Left lung (tissue), 10 donors: ENCODE data around the gene LNX2. TPM values are rescaled to one million over a fixed set of nuclear protein-coding genes. Genes with fewer than 3 reads are reported as not detected.

Source experiments
- ATAC-seq: fragments of 200-7000 bp; cut with Tn5 transposase; one replicate; pipeline ENCODE4 v1.9.1; 2020; ENCODE audit warnings: moderate library complexity
- DNase-seq, 4 donors: peaks; one replicate each; pipeline ENCODE4 v3.0.0-alpha.2; 2013 to 2020
- H3K27ac ChIP-seq, 2 donors: fragments of 200-600 bp; sonication (generic) in 1 of 2; one replicate each; pipeline versions ENCODE4 v1.5.0 to v1.8.0; 2020 to 2021
- H3K27me3 ChIP-seq, 2 donors: fragments of 200-600 bp; sonication (generic) in 1 of 2; one replicate each; pipeline versions ENCODE4 v1.5.0 to v1.8.0; 2020 to 2021
- H3K36me3 ChIP-seq, 2 donors: fragments of 200-600 bp; sonication (generic) in 1 of 2; one replicate each; pipeline versions ENCODE4 v1.5.0 to v1.8.0; 2020 to 2021
- H3K4me1 ChIP-seq, 2 donors: fragments of 200-600 bp; one replicate each; pipeline ENCODE4 v1.8.0; 2021
- H3K4me3 ChIP-seq, 2 donors: fragments of 200-600 bp; sonication (generic) in 1 of 2; one replicate each; pipeline versions ENCODE4 v1.5.0 to v1.8.0; 2020 to 2021; ENCODE audit warnings: mild to moderate bottlenecking in 1 of 2
- H3K9me3 ChIP-seq, 2 donors: fragments of 200-600 bp; sonication (generic) in 1 of 2; one replicate each; pipeline versions ENCODE4 v1.5.0 to v1.8.0; 2020 to 2021
- intact Hi-C, 2 donors: fragments of 100-400 bp; cut with DNase I; formaldehyde crosslinking; loops; one replicate each; pipeline versions ENCODE4 v1.11.2 to v1.14.2; 2022
- polyA plus RNA-seq, 6 donors: library from polyadenylated mRNA; unstranded; fragments of 120-200 nt; gene quantifications; one replicate each; pipeline ENCODE4 v1.2.1, GENCODE V29; 2013; ENCODE audit not compliant: insufficient read length in 6 of 6
- total RNA-seq, 2 donors: library from RNA; stranded (reverse); fragmentation: NEBNext Ultra II Directional; extraction: Animal tissue kit (Norgen Biotek cat#: 25700); gene quantifications; one replicate each; pipeline ENCODE4 v1.2.1, GENCODE V29; 2021
- TF ChIP-seq, protein P1 (sequence below), 2 donors: fragments of 200-600 bp; sonication (generic) in 1 of 2; IDR thresholded peaks; one replicate each; pipeline versions ENCODE4 v1.5.0 to v1.8.0; 2021; ENCODE audit warnings: antibody characterized with exemption in 2 of 2
- donor health status: DM: no; HTN: yes; CAD: no.
- donor health status: DM: no; HTN: no; CAD: no.

LNX2 gene
- total and polyA plus RNA-seq, 8 donors = 16.0 to 25.9 (median 17.8) TPM

DNA sequence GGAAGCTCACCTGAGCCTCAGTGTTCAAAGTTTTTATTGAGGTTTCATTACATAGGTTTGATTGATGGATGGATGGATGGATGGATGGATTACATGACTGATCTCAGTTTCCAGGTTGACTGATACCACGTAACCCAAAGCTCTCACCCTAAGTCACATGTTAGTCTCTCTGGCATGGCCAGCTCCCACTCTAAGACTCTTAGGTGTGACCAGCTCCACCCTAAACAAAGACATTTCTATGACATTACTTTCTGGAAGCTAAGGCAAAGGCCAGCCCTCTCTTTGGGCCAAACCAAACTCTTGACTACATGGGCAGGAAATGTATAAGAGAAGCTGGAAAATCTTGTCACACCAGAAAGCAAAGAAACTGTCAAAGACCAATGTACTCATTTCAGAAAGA, 30.0 kb upstream of the LNX2 start:
- Histone ChIP-seq H3K27me3 (no peaks in the 10 kb centered on the region), H3K9me3 (peaks cover 0 to 19% of the 10 kb centered on the region in 2 donors), H3K4me3 (no peak overlapping the region), H3K4me1 (no peaks in the 10 kb centered on the region), H3K36me3 (peaks cover 0 to 41% of the 10 kb centered on the region in 2 donors), H3K27ac (no peak overlapping the region)
- intact Hi-C loops = no loop called here
- no peak for ATAC-seq
- no peak for DNase-seq
- TF ChIP-seq, protein P1, sequence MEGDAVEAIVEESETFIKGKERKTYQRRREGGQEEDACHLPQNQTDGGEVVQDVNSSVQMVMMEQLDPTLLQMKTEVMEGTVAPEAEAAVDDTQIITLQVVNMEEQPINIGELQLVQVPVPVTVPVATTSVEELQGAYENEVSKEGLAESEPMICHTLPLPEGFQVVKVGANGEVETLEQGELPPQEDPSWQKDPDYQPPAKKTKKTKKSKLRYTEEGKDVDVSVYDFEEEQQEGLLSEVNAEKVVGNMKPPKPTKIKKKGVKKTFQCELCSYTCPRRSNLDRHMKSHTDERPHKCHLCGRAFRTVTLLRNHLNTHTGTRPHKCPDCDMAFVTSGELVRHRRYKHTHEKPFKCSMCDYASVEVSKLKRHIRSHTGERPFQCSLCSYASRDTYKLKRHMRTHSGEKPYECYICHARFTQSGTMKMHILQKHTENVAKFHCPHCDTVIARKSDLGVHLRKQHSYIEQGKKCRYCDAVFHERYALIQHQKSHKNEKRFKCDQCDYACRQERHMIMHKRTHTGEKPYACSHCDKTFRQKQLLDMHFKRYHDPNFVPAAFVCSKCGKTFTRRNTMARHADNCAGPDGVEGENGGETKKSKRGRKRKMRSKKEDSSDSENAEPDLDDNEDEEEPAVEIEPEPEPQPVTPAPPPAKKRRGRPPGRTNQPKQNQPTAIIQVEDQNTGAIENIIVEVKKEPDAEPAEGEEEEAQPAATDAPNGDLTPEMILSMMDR (IDR thresholded peaks at IDR 0.05) = no peak

- TF ChIP-seq, protein P1 (IDR thresholded peaks at IDR 0.05) = no peak
- intact Hi-C loops = no loop called here
- peaks cover 0 to 4% of the 10 kb centered on the region in 2 donors for H3K9me3 ChIP-seq
- DNase-seq (peak in 1 of 4 donors; percentile 62), ATAC-seq (peak; percentile 66)
- no peak overlapping the region for H3K27ac ChIP-seq
- peaks cover 0 to 12% of the 10 kb centered on the region in 2 donors for H3K36me3 ChIP-seq
- peaks cover 2 to 3% of the 10 kb centered on the region in 2 donors for H3K4me1 ChIP-seq
- no peaks in the 10 kb centered on the region for H3K27me3 ChIP-seq
- no peak overlapping the region for H3K4me3 ChIP-seq
Measured at GRCh38 chr13:27644302-27644701, 24.0 kb upstream of the LNX2 start.

- Histone ChIP-seq H3K4me1 (peaks cover 10% of the 10 kb centered on the region in 2 donors), H3K36me3 (peaks cover 0 to 4% of the 10 kb centered on the region in 2 donors), H3K27ac (peak overlapping the region in 1 of 2 donors; percentile 4), H3K4me3 (no peak overlapping the region), H3K9me3 (no peaks in the 10 kb centered on the region), H3K27me3 (no peaks in the 10 kb centered on the region)
- TF ChIP-seq, protein P1 (IDR thresholded peaks at IDR 0.05) = no peak
- intact Hi-C loops = no loop called here
- ATAC-seq (no peak), DNase-seq (no peak)
Measured at GRCh38 chr13:27643334-27644132, 23.2 kb upstream of the LNX2 start.

- DNase-seq (no peak), ATAC-seq (no peak)
- Histone ChIP-seq H3K27me3 (no peaks in the 10 kb centered on the region), H3K9me3 (no peaks in the 10 kb centered on the region), H3K36me3 (no peaks in the 10 kb centered on the region), H3K4me3 (no peak overlapping the region), H3K4me1 (peaks cover 12 to 21% of the 10 kb centered on the region in 2 donors), H3K27ac (no peak overlapping the region)
- TF ChIP-seq, protein P1 (IDR thresholded peaks at IDR 0.05) = no peak
- intact Hi-C loops = no loop called here
Measured at GRCh38 chr13:27641711-27642502, 21.6 kb upstream of the LNX2 start.

DNA sequence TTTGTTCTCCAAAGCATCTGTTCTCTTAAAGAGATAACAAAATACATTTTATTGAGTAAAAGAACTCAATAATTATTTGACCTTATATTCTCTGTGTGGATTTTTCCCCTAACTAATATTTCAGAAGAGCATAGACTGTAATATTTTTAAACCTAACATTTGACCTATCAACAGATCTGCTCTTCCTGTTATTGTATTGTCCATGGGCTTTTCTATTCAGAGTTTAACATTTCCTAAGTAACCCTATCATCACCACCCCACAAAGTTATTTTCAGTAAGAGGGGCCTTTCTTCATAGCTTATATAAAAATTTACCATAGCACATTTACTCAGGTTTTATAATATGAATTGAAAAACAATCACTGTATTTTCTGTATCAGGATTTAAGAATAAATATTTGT, 18.9 kb upstream of the LNX2 start:
- intact Hi-C loops = no loop called here
- TF ChIP-seq, protein P1 (IDR thresholded peaks at IDR 0.05) = no peak
- peak overlapping the region; percentile 49 to 53 for H3K27ac ChIP-seq

More for the DNA sequence above, 18.9 kb upstream of the LNX2 start:
- Histone ChIP-seq H3K4me3 (no peak overlapping the region), H3K9me3 (no peaks in the 10 kb centered on the region), H3K4me1 (peaks cover 12 to 28% of the 10 kb centered on the region in 2 donors), H3K36me3 (no peaks in the 10 kb centered on the region), H3K27me3 (no peaks in the 10 kb centered on the region)
- no peak for ATAC-seq
- DNase-seq = no peak
